Pancreas (tissue), 10 donors: ENCODE measurements around the gene FGD4. TPM values are rescaled to one million over a fixed set of nuclear protein-coding genes. Genes with fewer than 3 reads are reported as not detected.

ENCODE experiments used
- ATAC-seq, 4 donors: fragments of 200-7000 bp; cut with Tn5 transposase; one replicate each; pipeline versions ENCODE4 v1.8.0 to v1.9.1; 2020; ENCODE audit warnings: mild to moderate bottlenecking in 4 of 4, moderate library complexity in 4 of 4
- DNase-seq, 6 donors: peaks; one replicate each; pipeline ENCODE4 v3.0.0-alpha.2; 2020
- FAIRE-seq: peaks from 2 replicates; lab custom pipeline; 2012; peaks lifted over from hg19 to GRCh38; lab: Jason Lieb, UNC
- H3K27ac ChIP-seq, 4 donors: fragments of 200-600 bp; sonication (generic); 1 replicate in 3 of 4; 2 replicates in 1 of 4; pipeline versions ENCODE4 v1.5.0 to v1.8.0; 2020
- H3K27me3 ChIP-seq, 4 donors: fragments of 200-600 bp; one replicate each; pipeline ENCODE4 v1.8.0; 2021
- H3K36me3 ChIP-seq, 3 donors: fragments of 200-600 bp; sonication (generic) in 1 of 3; one replicate each; pipeline versions ENCODE4 v1.5.0 to v1.8.0; 2020 to 2021
- H3K4me1 ChIP-seq, 3 donors: fragments of 200-600 bp; one replicate each; pipeline ENCODE4 v1.8.0; 2021
- H3K4me3 ChIP-seq, 4 donors: fragments of 200-600 bp; sonication (generic) in 2 of 4; one replicate each; pipeline versions ENCODE4 v1.5.0 to v1.8.0; 2020 to 2021
- H3K9me3 ChIP-seq, 4 donors: fragments of 200-600 bp; one replicate each; pipeline ENCODE4 v1.8.0; 2021
- CTCF ChIP-seq, 4 donors: fragments of 200-600 bp; sonication (generic) in 3 of 4; IDR thresholded peaks; one replicate each; pipeline versions ENCODE4 v1.5.0 to v1.8.0; 2021; ENCODE audit warnings: antibody characterized with exemption in 4 of 4
- WGBS, 2 donors: extraction: QIAGEN DNeasy Blood & Tissue Kit; methylation state at CpG; one replicate each; pipeline ENCODE4 v1.1.7; 2013; 5-methylcytosine and 5-hydroxymethylcytosine counted together
- intact Hi-C, 3 donors: fragments of 100-400 bp; cut with DNase I; formaldehyde crosslinking; loops; one replicate each; pipeline versions ENCODE4 v1.11.1 to v1.14.2; 2022
- polyA plus RNA-seq, 2 donors: library from polyadenylated mRNA; stranded (reverse); fragments of 200-250 nt; gene quantifications; one replicate each; pipeline ENCODE4 v1.2.3, GENCODE V29; 2013
- total RNA-seq, 6 donors: library from RNA; stranded (reverse); fragmentation: NEBNext Ultra II Directional in 4 of 6; extraction: Animal tissue kit (Norgen Biotek cat#: 25700) in 4 of 6; gene quantifications; one replicate each; pipeline versions ENCODE4 v1.2.1 to v1.2.4, GENCODE V29; 2021 to 2023
- donor health status: healthy with polysubstance abuse.
- donor health status: DM: no; HTN: no; CAD: no; lungs with moderate emphysema.
- donor health status: DM: no; HTN: no; CAD: no.
- donor health status: control.
- donor health status: control.
- donor health status: Bipolar disorder and iron deficiency.
- donor health status: DM: yes; HTN: yes; CAD: no.
- donor health status: DM: no; HTN: no; CAD: no.
- donor health status: DM: no; HTN: no; CAD: no.
- donor health status: DM: yes; HTN: yes; CAD: no.

The FGD4 gene
- total and polyA plus RNA-seq, 8 donors, result 3.6 to 26.5 (median 14.5) TPM

- FAIRE-seq (no peak), ATAC-seq (no peak), DNase-seq (no peak)
- Histone ChIP-seq H3K4me3 (no peak overlapping the region), H3K36me3 (no peaks in the 10 kb centered on the region), H3K27ac (no peak overlapping the region), H3K9me3 (no peaks in the 10 kb centered on the region), H3K27me3 (no peaks in the 10 kb centered on the region), H3K4me1 (no peaks in the 10 kb centered on the region)
- TF ChIP-seq CTCF (IDR thresholded peaks at IDR 0.05), result no peak
- intact Hi-C loops, result no loop called here
Observed at GRCh38 chr12:32688786-32689185, 289.4 kb downstream of the FGD4 start.

- intact Hi-C loops, result no loop called here
- H3K36me3 ChIP-seq, result no peaks in the 10 kb centered on the region
Observed at GRCh38 chr12:32690927-32691326, 291.6 kb downstream of the FGD4 start.

GRCh38 chr12:32692358-32692757 is 293.0 kb downstream of the FGD4 start:
- intact Hi-C loops, result no loop called here
- WGBS, 2 donors, result 95 to 97% methylated on average over 1 of the region's 1 CpG
- no peak overlapping the region for H3K4me3 ChIP-seq
- no peak for DNase-seq
- no peak for FAIRE-seq
- no peaks in the 10 kb centered on the region for H3K9me3 ChIP-seq
- H3K27me3 ChIP-seq, result no peaks in the 10 kb centered on the region
- H3K27ac ChIP-seq, result no peak overlapping the region
- no peaks in the 10 kb centered on the region for H3K36me3 ChIP-seq
- no peak for ATAC-seq
- no peaks in the 10 kb centered on the region for H3K4me1 ChIP-seq
- no peak for TF ChIP-seq CTCF (IDR thresholded peaks at IDR 0.05)

More at GRCh38 chr12:32690927-32691326, 291.6 kb downstream of the FGD4 start:
- 89 to 98% methylated on average over 8 of the region's 8 CpGs for WGBS, 2 donors
- H3K27me3 ChIP-seq, result no peaks in the 10 kb centered on the region
- no peak for TF ChIP-seq CTCF (IDR thresholded peaks at IDR 0.05)
- no peak for ATAC-seq
- FAIRE-seq, result no peak
- no peak overlapping the region for H3K27ac ChIP-seq
- no peaks in the 10 kb centered on the region for H3K4me1 ChIP-seq
- DNase-seq, result no peak
- no peak overlapping the region for H3K4me3 ChIP-seq
- H3K9me3 ChIP-seq, result no peaks in the 10 kb centered on the region

GRCh38 chr12:32693036-32693435 is 293.7 kb downstream of the FGD4 start:
- no peaks in the 10 kb centered on the region for H3K4me1 ChIP-seq
- no peak for ATAC-seq
- H3K4me3 ChIP-seq, result no peak overlapping the region
- H3K27me3 ChIP-seq, result no peaks in the 10 kb centered on the region
- 87 to 88% methylated on average over 1 of the region's 1 CpG for WGBS, 2 donors
- H3K9me3 ChIP-seq, result no peaks in the 10 kb centered on the region
- no peak for TF ChIP-seq CTCF (IDR thresholded peaks at IDR 0.05)
- no peaks in the 10 kb centered on the region for H3K36me3 ChIP-seq
- DNase-seq, result no peak
- FAIRE-seq, result no peak
- no peak overlapping the region for H3K27ac ChIP-seq
- intact Hi-C loops, result no loop called here
